ENCODE results near the gene SMURF2. TPM values are rescaled to one million over a fixed set of nuclear protein-coding genes. Genes with fewer than 3 reads are reported as not detected.

The SMURF2 gene
- total RNA-seq, 1 experiment from 2014 or later, result 24.7 TPM

GRCh38 chr17:64647817-64648216 lies 14.3 kb downstream of the SMURF2 start:
- H3K27me3 ChIP-seq (replicated peaks; ENCODE audit: insufficient read depth, low read depth, low read length, poor library complexity), result no peaks in the 10 kb centered on the region
- TF ChIP-seq, protein P1, sequence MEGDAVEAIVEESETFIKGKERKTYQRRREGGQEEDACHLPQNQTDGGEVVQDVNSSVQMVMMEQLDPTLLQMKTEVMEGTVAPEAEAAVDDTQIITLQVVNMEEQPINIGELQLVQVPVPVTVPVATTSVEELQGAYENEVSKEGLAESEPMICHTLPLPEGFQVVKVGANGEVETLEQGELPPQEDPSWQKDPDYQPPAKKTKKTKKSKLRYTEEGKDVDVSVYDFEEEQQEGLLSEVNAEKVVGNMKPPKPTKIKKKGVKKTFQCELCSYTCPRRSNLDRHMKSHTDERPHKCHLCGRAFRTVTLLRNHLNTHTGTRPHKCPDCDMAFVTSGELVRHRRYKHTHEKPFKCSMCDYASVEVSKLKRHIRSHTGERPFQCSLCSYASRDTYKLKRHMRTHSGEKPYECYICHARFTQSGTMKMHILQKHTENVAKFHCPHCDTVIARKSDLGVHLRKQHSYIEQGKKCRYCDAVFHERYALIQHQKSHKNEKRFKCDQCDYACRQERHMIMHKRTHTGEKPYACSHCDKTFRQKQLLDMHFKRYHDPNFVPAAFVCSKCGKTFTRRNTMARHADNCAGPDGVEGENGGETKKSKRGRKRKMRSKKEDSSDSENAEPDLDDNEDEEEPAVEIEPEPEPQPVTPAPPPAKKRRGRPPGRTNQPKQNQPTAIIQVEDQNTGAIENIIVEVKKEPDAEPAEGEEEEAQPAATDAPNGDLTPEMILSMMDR (conservative IDR thresholded peaks at IDR 0.05; ENCODE audit: low read depth, low read length), result no peak
- no peak for TF ChIP-seq EZH2 (IDR thresholded peaks at IDR 0.05; ENCODE audit: borderline replicate concordance, low read depth, low read length, poor library complexity, severe bottlenecking)
- H3K27ac ChIP-seq (ENCODE audit: low read depth, low read length, poor library complexity, severe bottlenecking), result no peak overlapping the region
- H3K4me1 ChIP-seq (ENCODE audit: insufficient read depth, low read length, poor library complexity, severe bottlenecking), result no peaks in the 10 kb centered on the region
- H3K9me3 ChIP-seq (ENCODE audit: low read depth, low read length, poor library complexity, severe bottlenecking), result no peaks in the 10 kb centered on the region
- intact Hi-C loops (cut with micrococcal nuclease; ENCODE audit: unreplicated experiment), result loop anchor here (5.0 kb wide), 1 partner anchor 141 kb away; the partner anchor contains the start of genes CEP95 and DDX5
- H3K36me3 ChIP-seq (ENCODE audit: insufficient read depth, low read length, poor library complexity, severe bottlenecking), result no peaks in the 10 kb centered on the region
- no TSS peak for BruUV-seq (replicated peaks)
- POLR2A ChIA-PET (ENCODE audit: low non-redundant PET), result no interaction called here
- CTCF ChIA-PET, result no interaction called here
- no peak for DNase-seq (ENCODE audit: low spot score)
- no peak overlapping the region for H3K4me3 ChIP-seq (ENCODE audit: low read depth, low read length, poor library complexity, severe bottlenecking)

DNA sequence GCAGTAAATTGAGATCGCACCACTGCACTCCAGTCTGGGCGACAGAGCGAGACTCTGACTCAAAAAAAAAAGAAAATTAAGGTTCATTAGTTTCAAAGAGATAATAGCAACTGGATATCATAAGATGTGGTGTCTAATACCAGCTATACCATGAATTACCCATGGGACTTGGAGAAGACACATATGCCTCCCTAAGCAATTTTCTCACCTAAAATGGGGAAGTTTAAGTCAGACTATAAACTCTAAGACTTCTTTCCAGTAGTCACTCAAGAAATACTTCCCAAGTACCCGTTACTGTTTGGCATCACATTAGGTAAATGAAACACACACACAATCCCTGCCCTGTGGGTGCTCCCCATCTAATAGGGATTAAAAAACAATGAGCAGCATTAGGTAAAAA lies 22.6 kb downstream of the SMURF2 start:
- DNase-seq (ENCODE audit: low spot score), result no peak
- Histone ChIP-seq H3K9me3 (ENCODE audit: low read depth, low read length, poor library complexity, severe bottlenecking) (no peaks in the 10 kb centered on the region), H3K4me1 (ENCODE audit: insufficient read depth, low read length, poor library complexity, severe bottlenecking) (peaks cover 11% of the 10 kb centered on the region), H3K4me3 (ENCODE audit: low read depth, low read length, poor library complexity, severe bottlenecking) (no peak overlapping the region), H3K27ac (ENCODE audit: low read depth, low read length, poor library complexity, severe bottlenecking) (no peak overlapping the region), H3K27me3 (replicated peaks; ENCODE audit: insufficient read depth, low read depth, low read length, poor library complexity) (no peaks in the 10 kb centered on the region), H3K36me3 (ENCODE audit: insufficient read depth, low read length, poor library complexity, severe bottlenecking) (no peaks in the 10 kb centered on the region)
- TF ChIP-seq EZH2 (IDR thresholded peaks at IDR 0.05; ENCODE audit: borderline replicate concordance, low read depth, low read length, poor library complexity, severe bottlenecking), result no peak
- TF ChIP-seq, protein P1 (conservative IDR thresholded peaks at IDR 0.05; ENCODE audit: low read depth, low read length), result no peak
- CTCF ChIA-PET, result no interaction called here
- intact Hi-C loops (cut with micrococcal nuclease; ENCODE audit: unreplicated experiment), result no loop called here
- BruUV-seq (replicated peaks), result no TSS peak
- POLR2A ChIA-PET (ENCODE audit: low non-redundant PET), result no interaction called here

DNA sequence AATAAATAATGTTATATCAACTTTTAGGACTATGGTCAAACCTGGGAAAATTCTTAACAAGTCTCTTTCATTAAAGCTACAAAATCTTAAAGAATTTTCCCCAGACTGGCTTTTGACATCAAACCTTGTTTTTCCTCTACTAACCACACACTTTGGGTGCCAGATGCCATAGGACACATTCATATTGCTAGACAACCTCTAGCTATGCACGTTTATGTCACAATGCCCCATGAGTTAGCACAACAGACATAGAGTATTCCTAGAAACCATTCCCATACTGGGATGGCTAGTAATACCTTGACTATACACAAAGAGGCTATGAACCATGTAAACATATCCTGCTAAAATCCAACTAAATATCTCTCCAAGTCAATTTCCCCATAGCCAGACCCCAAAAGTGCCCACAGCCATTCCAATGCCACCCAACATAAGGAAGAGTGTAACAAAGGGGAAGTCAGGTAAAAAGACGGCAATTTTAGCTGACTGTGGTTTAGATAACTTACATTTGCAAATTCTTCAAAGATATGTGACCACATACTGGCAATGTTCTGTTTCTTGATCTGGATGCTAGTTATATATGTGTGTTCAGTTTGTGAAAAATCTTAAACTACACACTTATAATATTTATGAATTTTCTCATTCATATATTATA lies 23.4 kb downstream of the SMURF2 start:
- H3K27ac ChIP-seq (ENCODE audit: low read depth, low read length, poor library complexity, severe bottlenecking), result no peak overlapping the region
- DNase-seq (ENCODE audit: low spot score), result no peak
- TF ChIP-seq, protein P1 (conservative IDR thresholded peaks at IDR 0.05; ENCODE audit: low read depth, low read length), result no peak
- TF ChIP-seq EZH2 (IDR thresholded peaks at IDR 0.05; ENCODE audit: borderline replicate concordance, low read depth, low read length, poor library complexity, severe bottlenecking), result no peak
- BruUV-seq (replicated peaks), result no TSS peak
- H3K27me3 ChIP-seq (replicated peaks; ENCODE audit: insufficient read depth, low read depth, low read length, poor library complexity), result no peaks in the 10 kb centered on the region
- intact Hi-C loops (cut with micrococcal nuclease; ENCODE audit: unreplicated experiment), result no loop called here
- H3K4me3 ChIP-seq (ENCODE audit: low read depth, low read length, poor library complexity, severe bottlenecking), result no peak overlapping the region
- CTCF ChIA-PET, result no interaction called here
- H3K36me3 ChIP-seq (ENCODE audit: insufficient read depth, low read length, poor library complexity, severe bottlenecking), result no peaks in the 10 kb centered on the region
- no peaks in the 10 kb centered on the region for H3K9me3 ChIP-seq (ENCODE audit: low read depth, low read length, poor library complexity, severe bottlenecking)
- POLR2A ChIA-PET (ENCODE audit: low non-redundant PET), result no interaction called here
- H3K4me1 ChIP-seq (ENCODE audit: insufficient read depth, low read length, poor library complexity, severe bottlenecking), result peaks cover 11% of the 10 kb centered on the region

Data from A673 (cell line).